OCI-LY7 (cell line): ENCODE data around the gene EVI5.

Source experiments
- CTCF ChIP-seq: fragments of 200-600 bp; sonication (generic); conservative IDR thresholded peaks from 2 replicates; pipeline ENCODE4 v1.5.1; 2014; ENCODE audit warnings: mild to moderate bottlenecking, antibody characterized with exemption, low read length, moderate library complexity, mixed read lengths
- EZH2phosphoT487 ChIP-seq: fragments of 200-600 bp; sonication (generic); IDR thresholded peaks from 2 replicates; pipeline ENCODE4 v1.6.1; 2018; ENCODE audit warnings: low read depth, borderline replicate concordance, mild to moderate bottlenecking, mixed run types, antibody characterized with exemption, low read length, moderate library complexity, mixed read lengths

DNA sequence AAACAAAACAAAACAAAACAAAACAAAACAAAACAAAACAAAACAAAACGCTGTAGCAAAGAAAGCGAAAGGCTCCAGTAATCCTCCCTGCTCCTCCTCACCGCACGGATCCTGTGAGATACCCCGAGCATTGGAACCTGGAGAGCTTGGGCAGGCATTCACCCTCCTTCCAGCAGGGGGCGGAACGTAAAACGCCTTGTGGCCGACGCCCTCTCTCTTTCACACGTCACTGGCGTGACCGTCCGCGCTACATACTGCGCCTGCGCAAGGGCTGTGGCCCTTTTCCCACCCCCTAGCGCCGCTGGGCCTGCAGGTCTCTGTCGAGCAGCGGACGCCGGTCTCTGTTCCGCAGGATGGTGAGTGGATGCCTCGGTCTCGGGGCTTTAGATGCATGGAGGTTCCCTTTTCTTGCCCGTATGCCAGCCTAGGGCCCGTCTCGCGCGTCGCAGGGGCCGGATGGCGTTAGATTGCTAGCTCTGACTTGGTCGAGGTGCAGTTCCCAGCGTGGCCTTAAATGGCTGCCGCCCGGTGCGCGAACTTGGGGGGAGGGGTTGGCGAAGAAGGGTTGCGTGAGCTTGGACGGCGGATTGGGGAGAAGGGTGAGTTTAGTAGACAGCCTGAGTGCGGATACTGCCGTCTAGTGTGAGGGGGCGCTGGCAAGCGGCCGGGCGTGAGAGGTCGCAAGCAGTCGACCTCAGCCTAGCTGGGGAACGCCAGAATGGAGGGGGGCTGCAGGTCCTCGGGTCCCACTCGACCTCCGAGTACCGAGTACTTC, 47.0 kb upstream of the EVI5 start, which contains the start of gene RPL5:
- TF ChIP-seq CTCF: peak; percentile 85
- no peak for TF ChIP-seq EZH2phosphoT487
